Astrocyte (in vitro differentiated cells and primary cell): ENCODE data around the gene SCNN1B. TPM values are rescaled to one million over a fixed set of nuclear protein-coding genes. Genes with fewer than 3 reads are reported as not detected.

ENCODE experiments used
- DNase-seq: peaks from one replicate; pipeline ENCODE4 v3.0.0-alpha.2; 2010; ENCODE audit warnings: low read depth
- FAIRE-seq: peaks from 2 replicates; lab custom pipeline; 2011; peaks lifted over from hg19 to GRCh38; lab: Jason Lieb, UNC
- H2AFZ ChIP-seq: 2 replicates; pipeline ENCODE4 v1.6.0; 2012; ENCODE audit warnings: low read depth, low read length, inconsistent platforms
- H3K27ac ChIP-seq: 2 replicates; pipeline ENCODE4 v1.5.1; 2011; ENCODE audit warnings: low read depth, low read length, inconsistent platforms
- H3K27me3 ChIP-seq: 2 replicates; pipeline ENCODE4 v1.6.0; 2011; ENCODE audit warnings: low read length, inconsistent platforms; ENCODE audit not compliant: insufficient read depth
- H3K36me3 ChIP-seq: 2 replicates; pipeline ENCODE4 v1.5.1; 2011; ENCODE audit warnings: low read length, inconsistent platforms; ENCODE audit not compliant: insufficient read depth
- H3K4me1 ChIP-seq: 2 replicates; pipeline ENCODE4 v1.5.1; 2011; ENCODE audit warnings: low read length, inconsistent platforms; ENCODE audit not compliant: insufficient read depth
- H3K4me2 ChIP-seq: 2 replicates; pipeline ENCODE4 v1.6.0; 2012; ENCODE audit warnings: low read length, inconsistent platforms
- H3K4me3 ChIP-seq: 2 replicates; pipeline ENCODE4 v1.5.1; 2011; ENCODE audit warnings: low read depth, mild to moderate bottlenecking, low read length, inconsistent platforms; ENCODE audit not compliant: insufficient read depth
- H3K79me2 ChIP-seq: 2 replicates; pipeline ENCODE4 v1.6.0; 2012; ENCODE audit warnings: mild to moderate bottlenecking, low read length, inconsistent platforms; ENCODE audit not compliant: insufficient read depth
- H3K9ac ChIP-seq: 2 replicates; pipeline ENCODE4 v1.6.0; 2012; ENCODE audit warnings: mild to moderate bottlenecking, low read length, inconsistent platforms
- H3K9me3 ChIP-seq: 2 replicates; pipeline ENCODE4 v1.5.1; 2012; ENCODE audit warnings: low read depth, mild to moderate bottlenecking, low read length, inconsistent platforms; ENCODE audit not compliant: insufficient read depth
- H4K20me1 ChIP-seq: 2 replicates; pipeline ENCODE4 v1.6.0; 2012; ENCODE audit warnings: low read length, inconsistent platforms; ENCODE audit not compliant: insufficient read depth
- H3K27ac Mint-ChIP-seq: one replicate; pipeline ENCODE4 v1.8.0; 2021; ENCODE audit warnings: mild to moderate bottlenecking, mixed read lengths; ENCODE audit not compliant: unreplicated experiment
- H3K27me3 Mint-ChIP-seq: one replicate; pipeline ENCODE4 v1.8.0; 2021; ENCODE audit warnings: low read depth, mixed read lengths; ENCODE audit not compliant: unreplicated experiment
- H3K36me3 Mint-ChIP-seq: one replicate; pipeline ENCODE4 v1.8.0; 2021; ENCODE audit warnings: low read depth, mixed read lengths; ENCODE audit not compliant: unreplicated experiment
- H3K4me1 Mint-ChIP-seq: one replicate; pipeline ENCODE4 v1.8.0; 2021; ENCODE audit warnings: low read depth, mixed read lengths; ENCODE audit not compliant: unreplicated experiment
- H3K4me3 Mint-ChIP-seq: one replicate; pipeline ENCODE4 v1.8.0; 2021; ENCODE audit warnings: mild to moderate bottlenecking, moderate library complexity, mixed read lengths; ENCODE audit not compliant: unreplicated experiment
- H3K9me3 Mint-ChIP-seq: one replicate; pipeline ENCODE4 v1.8.0; 2021; ENCODE audit warnings: mild to moderate bottlenecking, mixed read lengths; ENCODE audit not compliant: unreplicated experiment
- CTCF ChIP-seq: IDR thresholded peaks from 2 replicates; pipeline ENCODE4 v1.5.1; 2011; ENCODE audit warnings: low read depth, mild to moderate bottlenecking, inconsistent platforms, low read length, moderate library complexity; ENCODE audit not compliant: insufficient read depth
- EZH2 ChIP-seq: IDR thresholded peaks from 2 replicates; pipeline ENCODE4 v1.6.1; 2012; ENCODE audit warnings: mild to moderate bottlenecking, low read length, inconsistent platforms; ENCODE audit not compliant: insufficient read depth
- total RNA-seq: library from RNA; stranded (reverse); gene quantifications from 2 replicates; pipeline ENCODE4 v1.2.1, GENCODE V29; 2021

SCNN1B gene
- total RNA-seq, 1 donor from 2014 or later, result not detected

GRCh38 chr16:23382279-23382678, 80.2 kb downstream of the SCNN1B start:
- TF ChIP-seq EZH2 (no peak), CTCF (no peak)
- FAIRE-seq (no peak), DNase-seq (no peak)
- no peaks in the 10 kb centered on the region for H3K79me2 ChIP-seq
- no peak overlapping the region for H3K9ac ChIP-seq
- H3K27ac ChIP-seq, result no peak overlapping the region
- no peak overlapping the region for H3K4me2 ChIP-seq
- H3K4me3 ChIP-seq, result no peak overlapping the region
- no peaks in the 10 kb centered on the region for H3K27me3 ChIP-seq
- H2AFZ ChIP-seq, result no peak overlapping the region
- H3K36me3 ChIP-seq, result no peaks in the 10 kb centered on the region
- H3K4me1 ChIP-seq, result no peaks in the 10 kb centered on the region
- no peaks in the 10 kb centered on the region for H4K20me1 ChIP-seq
- Mint-ChIP-seq H3K4me3 (no peak overlapping the region), H3K36me3 (no peaks in the 10 kb centered on the region), H3K4me1 (no peaks in the 10 kb centered on the region), H3K27ac (no peak overlapping the region), H3K27me3 (peaks cover 24% of the 10 kb centered on the region), H3K9me3 (no peaks in the 10 kb centered on the region)
- no peaks in the 10 kb centered on the region for H3K9me3 ChIP-seq

GRCh38 chr16:23383881-23384280, 81.8 kb downstream of the SCNN1B start:
- Mint-ChIP-seq H3K27me3 (peaks cover 15% of the 10 kb centered on the region), H3K4me1 (no peaks in the 10 kb centered on the region), H3K4me3 (no peak overlapping the region), H3K27ac (no peak overlapping the region), H3K9me3 (no peaks in the 10 kb centered on the region), H3K36me3 (peaks cover 4% of the 10 kb centered on the region)
- no peaks in the 10 kb centered on the region for H4K20me1 ChIP-seq
- FAIRE-seq (no peak), DNase-seq (no peak)
- H3K9me3 ChIP-seq, result no peaks in the 10 kb centered on the region
- TF ChIP-seq EZH2, result no peak
- TF ChIP-seq CTCF, result no peak
- no peaks in the 10 kb centered on the region for H3K27me3 ChIP-seq
- H3K36me3 ChIP-seq, result no peaks in the 10 kb centered on the region
- no peak overlapping the region for H3K4me3 ChIP-seq
- no peak overlapping the region for H3K4me2 ChIP-seq
- no peak overlapping the region for H3K9ac ChIP-seq
- no peaks in the 10 kb centered on the region for H3K4me1 ChIP-seq
- no peak overlapping the region for H3K27ac ChIP-seq
- H2AFZ ChIP-seq, result no peak overlapping the region
- H3K79me2 ChIP-seq, result no peaks in the 10 kb centered on the region

- Histone ChIP-seq H3K4me1 (no peaks in the 10 kb centered on the region), H3K79me2 (no peaks in the 10 kb centered on the region), H2AFZ (no peak overlapping the region), H4K20me1 (no peaks in the 10 kb centered on the region), H3K27ac (no peak overlapping the region), H3K36me3 (no peaks in the 10 kb centered on the region), H3K9ac (no peak overlapping the region), H3K4me3 (no peak overlapping the region), H3K27me3 (no peaks in the 10 kb centered on the region), H3K4me2 (no peak overlapping the region), H3K9me3 (no peaks in the 10 kb centered on the region)
- Mint-ChIP-seq H3K9me3 (no peaks in the 10 kb centered on the region), H3K4me1 (no peaks in the 10 kb centered on the region), H3K27ac (no peak overlapping the region), H3K36me3 (peaks cover 11% of the 10 kb centered on the region), H3K27me3 (peaks cover 5% of the 10 kb centered on the region), H3K4me3 (no peak overlapping the region)
- peak; percentile 40 for DNase-seq
- no peak for TF ChIP-seq EZH2
- FAIRE-seq, result no peak
Observed at GRCh38 chr16:23384878-23385277, 82.8 kb downstream of the SCNN1B start.
